Osteocyte (in vitro differentiated cells): ENCODE measurements around the gene AP3S1. TPM values are rescaled to one million over a fixed set of nuclear protein-coding genes. Genes with fewer than 3 reads are reported as not detected.

Source experiments
- DNase-seq: peaks from one replicate; pipeline ENCODE4 v3.0.0; 2021; ENCODE audit warnings: mixed read lengths; ENCODE audit not compliant: unreplicated experiment; ENCODE audit errors: extremely low spot score
- H3K27ac Mint-ChIP-seq: one replicate; pipeline ENCODE4 v1.8.0; 2021; ENCODE audit warnings: mild to moderate bottlenecking, mixed read lengths; ENCODE audit not compliant: unreplicated experiment
- H3K27me3 Mint-ChIP-seq: one replicate; pipeline ENCODE4 v1.8.0; 2021; ENCODE audit warnings: mixed read lengths; ENCODE audit not compliant: unreplicated experiment
- H3K36me3 Mint-ChIP-seq: one replicate; pipeline ENCODE4 v1.8.0; 2021; ENCODE audit warnings: mixed read lengths; ENCODE audit not compliant: unreplicated experiment
- H3K4me1 Mint-ChIP-seq: one replicate; pipeline ENCODE4 v1.8.0; 2021; ENCODE audit warnings: mixed read lengths; ENCODE audit not compliant: unreplicated experiment
- H3K4me3 Mint-ChIP-seq: one replicate; pipeline ENCODE4 v1.8.0; 2021; ENCODE audit warnings: mild to moderate bottlenecking, moderate library complexity, mixed read lengths; ENCODE audit not compliant: unreplicated experiment
- H3K9me3 Mint-ChIP-seq: one replicate; pipeline ENCODE4 v1.8.0; 2021; ENCODE audit warnings: mixed read lengths; ENCODE audit not compliant: unreplicated experiment
- CTCF ChIP-seq: fragments of 200-600 bp; sonication (generic); IDR thresholded peaks from 2 replicates; pipeline ENCODE4 v1.5.0; 2021; ENCODE audit warnings: antibody characterized with exemption, mild to moderate bottlenecking, moderate library complexity
- total RNA-seq: library from RNA; stranded (reverse); gene quantifications from 2 replicates; pipeline ENCODE4 v1.2.1, GENCODE V29; 2021

The AP3S1 gene
- total RNA-seq, 1 donor from 2014 or later = 102 TPM

GRCh38 chr5:115952588-115952987 is 110.9 kb downstream of the AP3S1 start:
- no peak overlapping the region for H3K27ac Mint-ChIP-seq
- H3K4me1 Mint-ChIP-seq = peaks cover 3% of the 10 kb centered on the region
- no peaks in the 10 kb centered on the region for H3K36me3 Mint-ChIP-seq
- no peak overlapping the region for H3K4me3 Mint-ChIP-seq
- H3K27me3 Mint-ChIP-seq = no peaks in the 10 kb centered on the region
- no peak for TF ChIP-seq CTCF
- DNase-seq = no peak
- H3K9me3 Mint-ChIP-seq = no peaks in the 10 kb centered on the region

- Mint-ChIP-seq H3K27ac (no peak overlapping the region), H3K36me3 (no peaks in the 10 kb centered on the region), H3K9me3 (no peaks in the 10 kb centered on the region), H3K27me3 (no peaks in the 10 kb centered on the region), H3K4me3 (no peak overlapping the region), H3K4me1 (peaks cover 2% of the 10 kb centered on the region)
- TF ChIP-seq CTCF = no peak
- no peak for DNase-seq
These were observed 112.4 kb downstream of the AP3S1 start for GRCh38 chr5:115954144-115954543.

GRCh38 chr5:115956957-115957356 is 115.2 kb downstream of the AP3S1 start:
- TF ChIP-seq CTCF = no peak
- H3K4me3 Mint-ChIP-seq = no peak overlapping the region
- no peak overlapping the region for H3K27ac Mint-ChIP-seq
- DNase-seq = no peak
- H3K9me3 Mint-ChIP-seq = no peaks in the 10 kb centered on the region
- H3K36me3 Mint-ChIP-seq = no peaks in the 10 kb centered on the region
- no peaks in the 10 kb centered on the region for H3K4me1 Mint-ChIP-seq
- H3K27me3 Mint-ChIP-seq = no peaks in the 10 kb centered on the region

GRCh38 chr5:115961381-115962238 is 119.9 kb downstream of the AP3S1 start:
- Mint-ChIP-seq H3K9me3 (no peaks in the 10 kb centered on the region), H3K36me3 (no peaks in the 10 kb centered on the region), H3K27me3 (peaks cover 3% of the 10 kb centered on the region), H3K4me3 (no peak overlapping the region), H3K27ac (no peak overlapping the region), H3K4me1 (no peaks in the 10 kb centered on the region)
- no peak for TF ChIP-seq CTCF
- DNase-seq = no peak

GRCh38 chr5:115962239-115962564 is 120.5 kb downstream of the AP3S1 start, which contains the start of gene LVRN:
Gene LVRN (plus strand): TSS chr5:115962475. CDS start chr5:115962618, 143 bp downstream.
- Mint-ChIP-seq H3K9me3 (no peaks in the 10 kb centered on the region), H3K27ac (no peak within 1 kb of the TSS), H3K4me3 (no peak within 1 kb of the TSS), H3K27me3 (peaks cover 4% of the 10 kb centered on the region), H3K4me1 (no peaks in the 10 kb centered on the region), H3K36me3 (no peaks in the 10 kb centered on the region)
- TF ChIP-seq CTCF = no peak
- DNase-seq = no peak
